Activated CD8-positive, alpha-beta memory T cell treated with anti-CD3 and anti-CD28 coated beads for 36 hours (primary cell): ENCODE measurements around the gene PERM1. TPM values are rescaled to one million over a fixed set of nuclear protein-coding genes. Genes with fewer than 3 reads are reported as not detected.
"Not testable (repeated sequence)": the region's sequence is repeated elsewhere in the genome, so short reads cannot be mapped to it uniquely, and the experiment has no call there.

Experiments
- CTCF ChIA-PET: fragments of 350-600 bp; sonication (Branson Sonifier 250); formaldehyde crosslinking; loops from one replicate; lab custom pipeline; 2021; ENCODE audit warnings: antibody characterized with exemption; lab: Charles Lee
- POLR2A ChIA-PET: fragments of 350-600 bp; sonication (Branson Sonifier 250); formaldehyde crosslinking; loops from one replicate; lab custom pipeline; 2021; ENCODE audit warnings: antibody characterized with exemption; lab: Charles Lee
- total RNA-seq, 2 experiments: library from RNA; stranded (reverse); gene quantifications; one replicate each; pipeline ENCODE4 v1.2.3, GENCODE V29; 2021

PERM1 gene
- total RNA-seq, 2 experiments from 2014 or later: not detected

- CTCF ChIA-PET: interaction anchor here (0.7 to 2.4 kb wide), 11 partner anchors 9 to 351 kb away, joined by 3 to 14 read pairs (median 3); partner anchors contain the start of gene ISG15
- POLR2A ChIA-PET: no interaction called here
These were observed 19.3 kb upstream of the PERM1 start for GRCh38 chr1:1001057-1001783.

- ChIA-PET CTCF (interaction anchor here (0.7 to 2.4 kb wide), 3 partner anchors 8 to 64 kb away, joined by 3 to 14 read pairs (median 11); partner anchors contain the start of gene ISG15), POLR2A (no interaction called here)
These were observed 18.6 kb upstream of the PERM1 start for GRCh38 chr1:1000357-1001056.

GRCh38 chr1:999725-1000356 is 17.9 kb upstream of the PERM1 start, which contains the start of gene HES4:
TSS of gene HES4 (minus strand) at chr1:1000097. CDS start at chr1:999973, 124 bp downstream.
- CTCF ChIA-PET: no interaction called here
- POLR2A ChIA-PET: no interaction called here

- ChIA-PET CTCF (no interaction called here), POLR2A (no interaction called here)
These were observed 17.3 kb upstream of the PERM1 start for GRCh38 chr1:998995-999724.

GRCh38 chr1:998745-998994 is 16.8 kb upstream of the PERM1 start:
- CTCF ChIA-PET: interaction anchor here (0.8 kb wide), 1 partner anchor 45 kb away, joined by 3 read pairs; no protein-coding TSS in a partner anchor
- POLR2A ChIA-PET: no interaction called here

- CTCF ChIA-PET: interaction anchor here (0.8 to 1.1 kb wide), 3 partner anchors 20 to 93 kb away, joined by 3 to 5 read pairs (median 3); no protein-coding TSS in a partner anchor
These were observed 16.3 kb upstream of the PERM1 start for GRCh38 chr1:997993-998744.

GRCh38 chr1:997713-997992 is 15.8 kb upstream of the PERM1 start:
- POLR2A ChIA-PET: no interaction called here

More at GRCh38 chr1:997993-998744, 16.3 kb upstream of the PERM1 start:
- POLR2A ChIA-PET: no interaction called here

GRCh38 chr1:996851-997712 is 15.2 kb upstream of the PERM1 start:
- CTCF ChIA-PET: interaction anchor here (0.9 to 1.1 kb wide), 4 partner anchors 10 to 92 kb away, joined by 3 to 5 read pairs (median 3); no protein-coding TSS in a partner anchor
- POLR2A ChIA-PET: no interaction called here

More at GRCh38 chr1:997713-997992, 15.8 kb upstream of the PERM1 start:
- CTCF ChIA-PET: interaction anchor here (0.9 to 1.1 kb wide), 3 partner anchors 20 to 92 kb away, joined by 3 to 5 read pairs (median 3); no protein-coding TSS in a partner anchor

GRCh38 chr1:995665-996633 is 14.1 kb upstream of the PERM1 start:
- CTCF ChIA-PET: no interaction called here
- POLR2A ChIA-PET: no interaction called here

- CTCF ChIA-PET: interaction anchor here (0.7 to 3.6 kb wide), 4 partner anchors 11 to 377 kb away, joined by 3 to 17 read pairs (median 4); partner anchors contain the start of genes ISG15 and PERM1
- POLR2A ChIA-PET: not testable (repeated sequence)
These were observed 12.7 kb upstream of the PERM1 start for GRCh38 chr1:994546-994945.

GRCh38 chr1:993379-993995 is 11.6 kb upstream of the PERM1 start:
- CTCF ChIA-PET: interaction anchor here (0.5 to 3.6 kb wide), 5 partner anchors 9 to 70 kb away, joined by 4 to 17 read pairs (median 5); partner anchors contain the start of gene ISG15
- POLR2A ChIA-PET: no interaction called here

GRCh38 chr1:992362-992761 is 10.5 kb upstream of the PERM1 start:
- ChIA-PET POLR2A (no interaction called here), CTCF (interaction anchor here (1.7 to 3.6 kb wide), 4 partner anchors 8 to 71 kb away, joined by 4 to 17 read pairs (median 10); partner anchors contain the start of gene ISG15)

GRCh38 chr1:991895-992294 is 10.0 kb upstream of the PERM1 start:
- POLR2A ChIA-PET: no interaction called here
- CTCF ChIA-PET: interaction anchor here (2.3 to 3.6 kb wide), 2 partner anchors 8 to 10 kb away, joined by 14 to 17 read pairs; no protein-coding TSS in a partner anchor

GRCh38 chr1:991275-991674 is 9.4 kb upstream of the PERM1 start:
- POLR2A ChIA-PET: not testable (repeated sequence)
- CTCF ChIA-PET: interaction anchor here (2.1 to 2.3 kb wide), 2 partner anchors 11 kb away, joined by 7 to 14 read pairs; no protein-coding TSS in a partner anchor

GRCh38 chr1:988061-988460 is 6.2 kb upstream of the PERM1 start:
- CTCF ChIA-PET: interaction anchor here (1.2 kb wide), 1 partner anchor 13 kb away, joined by 3 read pairs; no protein-coding TSS in a partner anchor
- POLR2A ChIA-PET: not testable (repeated sequence)

- CTCF ChIA-PET: interaction anchor here (0.7 to 3.3 kb wide), 12 partner anchors 8 to 79 kb away, joined by 3 to 17 read pairs (median 4); partner anchors contain the start of gene ISG15
- POLR2A ChIA-PET: no interaction called here
These were observed 3.2 kb upstream of the PERM1 start for GRCh38 chr1:985126-985525.
